GM10266 (cell line): ENCODE data around the gene EIF2A.

Experiments used
- DNase-seq: peaks from one replicate; pipeline ENCODE4 v3.0.0; 2012; ENCODE audit errors: extremely low spot score
- TF ChIP-seq, protein P1 (sequence below): IDR thresholded peaks from 2 replicates; pipeline ENCODE4 v1.5.1; 2012; ENCODE audit warnings: mild to moderate bottlenecking, low read depth; ENCODE audit not compliant: control insufficient read depth, insufficient read depth; ENCODE audit errors: missing control alignments

EIF2A gene

DNA sequence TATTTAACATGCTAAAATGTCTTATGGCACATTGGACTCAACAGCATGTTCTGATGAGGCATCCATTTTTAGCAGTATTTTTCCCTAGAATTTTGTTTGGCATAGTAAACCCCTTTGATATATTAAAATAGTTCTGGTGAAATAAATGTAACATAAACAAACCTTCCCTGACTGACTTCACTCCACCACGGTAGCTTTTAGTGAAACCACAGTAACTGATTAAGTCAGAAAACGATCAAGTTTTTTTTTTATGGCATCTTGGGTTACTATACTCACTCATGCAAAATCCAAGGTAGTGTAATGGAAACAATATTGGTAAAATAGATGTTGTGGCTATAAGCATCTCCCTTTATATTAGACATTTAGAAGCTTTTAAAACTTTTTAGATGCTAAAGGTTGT is 3.1 kb upstream of the EIF2A start:
- TF ChIP-seq, protein P1, sequence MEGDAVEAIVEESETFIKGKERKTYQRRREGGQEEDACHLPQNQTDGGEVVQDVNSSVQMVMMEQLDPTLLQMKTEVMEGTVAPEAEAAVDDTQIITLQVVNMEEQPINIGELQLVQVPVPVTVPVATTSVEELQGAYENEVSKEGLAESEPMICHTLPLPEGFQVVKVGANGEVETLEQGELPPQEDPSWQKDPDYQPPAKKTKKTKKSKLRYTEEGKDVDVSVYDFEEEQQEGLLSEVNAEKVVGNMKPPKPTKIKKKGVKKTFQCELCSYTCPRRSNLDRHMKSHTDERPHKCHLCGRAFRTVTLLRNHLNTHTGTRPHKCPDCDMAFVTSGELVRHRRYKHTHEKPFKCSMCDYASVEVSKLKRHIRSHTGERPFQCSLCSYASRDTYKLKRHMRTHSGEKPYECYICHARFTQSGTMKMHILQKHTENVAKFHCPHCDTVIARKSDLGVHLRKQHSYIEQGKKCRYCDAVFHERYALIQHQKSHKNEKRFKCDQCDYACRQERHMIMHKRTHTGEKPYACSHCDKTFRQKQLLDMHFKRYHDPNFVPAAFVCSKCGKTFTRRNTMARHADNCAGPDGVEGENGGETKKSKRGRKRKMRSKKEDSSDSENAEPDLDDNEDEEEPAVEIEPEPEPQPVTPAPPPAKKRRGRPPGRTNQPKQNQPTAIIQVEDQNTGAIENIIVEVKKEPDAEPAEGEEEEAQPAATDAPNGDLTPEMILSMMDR, result no peak
- DNase-seq, result no peak

DNA sequence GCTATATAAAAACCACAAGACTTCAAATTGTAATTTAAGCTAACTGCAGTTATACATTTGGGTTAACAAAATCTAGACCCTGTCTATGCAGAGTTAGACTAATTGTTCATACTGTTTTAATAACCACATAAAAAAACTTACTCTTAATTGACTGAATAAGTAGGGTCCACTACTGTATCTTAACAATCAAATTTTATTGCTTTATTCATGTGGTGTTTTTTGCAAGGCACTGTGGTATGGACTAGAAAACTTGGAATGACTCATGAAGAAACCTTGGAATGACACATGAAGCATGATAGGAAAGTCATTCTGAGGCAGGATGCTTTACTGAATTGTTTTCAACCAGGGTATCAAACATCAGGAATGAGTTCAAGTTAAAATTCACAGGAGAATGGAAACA is 2.5 kb upstream of the EIF2A start:
- no peak for DNase-seq
- TF ChIP-seq, protein P1, result no peak

DNA sequence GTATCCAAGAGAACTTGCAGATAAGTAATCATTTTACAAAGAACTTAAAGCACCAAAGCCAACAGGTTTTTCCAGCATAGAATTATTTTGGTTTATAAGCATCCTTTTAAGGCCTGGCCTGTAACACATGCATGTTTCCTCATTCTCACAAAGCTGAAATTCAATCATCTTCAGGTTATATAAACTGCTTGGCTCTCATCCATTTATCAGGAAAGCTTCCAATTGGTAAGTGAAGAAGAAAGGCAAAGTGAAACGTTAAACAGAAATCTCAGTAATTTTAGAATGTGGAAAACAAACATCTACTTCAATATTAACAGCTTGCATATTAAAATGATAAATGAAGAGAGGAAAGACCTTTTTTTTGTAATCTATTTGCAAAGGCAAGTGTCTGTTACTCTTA is 1.9 kb upstream of the EIF2A start:
- TF ChIP-seq, protein P1, result no peak
- no peak for DNase-seq

GRCh38 chr3:150545419-150546225 is 965 bp upstream of the EIF2A start:
- TF ChIP-seq, protein P1, result peak; percentile 37
- peak; percentile 33 for DNase-seq

DNA sequence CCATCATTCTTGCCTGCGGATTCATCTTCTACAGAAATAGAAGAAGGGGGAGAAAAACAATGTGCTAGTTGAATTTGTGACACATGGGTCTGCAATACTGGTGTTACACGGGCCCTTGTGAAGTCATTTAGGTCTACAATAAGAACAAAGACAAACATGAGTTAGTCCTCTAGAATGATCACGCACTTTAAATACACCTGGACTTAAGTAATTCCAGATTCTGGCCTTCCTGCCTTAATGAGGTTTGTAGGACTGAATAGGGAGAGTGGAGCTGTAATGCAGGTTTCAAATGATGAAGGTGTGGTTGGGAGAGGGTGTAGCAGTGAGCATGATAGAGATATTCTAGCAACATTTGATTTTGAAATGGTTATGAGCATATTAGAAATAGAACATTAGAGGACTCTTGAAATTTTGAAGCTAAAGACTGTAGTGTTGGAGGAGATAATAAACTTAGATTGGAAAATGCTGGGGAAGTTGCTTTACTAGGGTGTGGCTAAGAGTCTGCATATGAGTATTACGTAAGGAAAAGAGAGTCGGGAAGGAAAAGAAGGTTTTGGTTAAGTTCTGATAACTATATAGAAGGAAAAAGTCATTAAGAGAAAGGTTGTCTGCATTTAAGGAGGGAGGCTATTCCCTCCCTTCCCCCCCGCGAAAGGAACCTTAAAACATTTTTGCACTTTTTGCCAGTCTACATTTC is 606 bp downstream of the EIF2A start:
- TF ChIP-seq, protein P1, result no peak
- DNase-seq, result no peak

DNA sequence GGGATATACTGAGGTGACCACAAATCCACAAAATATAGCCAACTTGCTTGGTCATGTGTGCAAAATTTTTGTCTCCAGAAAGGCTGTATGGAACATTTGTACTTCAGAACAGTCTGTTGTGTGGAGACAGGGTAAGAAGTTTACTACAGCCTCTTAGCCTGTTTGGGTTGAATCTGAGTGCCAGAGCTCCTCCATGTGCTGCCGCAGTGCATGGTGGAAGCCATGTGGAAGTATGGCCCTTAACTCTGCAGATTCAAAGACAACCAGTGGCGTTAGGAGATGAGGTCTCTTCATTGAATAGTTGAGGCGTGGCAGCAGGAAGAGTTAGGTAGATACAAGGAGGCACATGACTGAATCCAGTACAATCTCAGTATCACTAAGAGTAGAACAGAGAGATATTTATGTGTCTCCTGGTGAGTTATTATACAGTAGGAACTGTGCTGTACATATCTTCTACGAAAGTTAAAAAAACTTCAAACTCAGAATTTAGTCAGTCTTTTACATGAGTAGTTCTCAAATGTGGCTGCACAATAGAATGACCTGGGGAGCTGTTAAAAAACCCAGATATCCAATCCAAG is 9.4 kb downstream of the EIF2A start:
- no peak for DNase-seq
- TF ChIP-seq, protein P1, result no peak
